ENCODE data around the gene KCNIP4. TPM values are rescaled to one million over a fixed set of nuclear protein-coding genes. Genes with fewer than 3 reads are reported as not detected.

The KCNIP4 gene
- total RNA-seq, 1 donor from 2014 or later, result not detected

- Mint-ChIP-seq H3K4me1 (ENCODE audit: low read depth) (no peaks in the 10 kb centered on the region), H3K27ac (no peak overlapping the region), H3K9me3 (no peaks in the 10 kb centered on the region), H3K4me3 (no peak overlapping the region), H3K27me3 (ENCODE audit: insufficient read depth) (no peaks in the 10 kb centered on the region), H3K36me3 (ENCODE audit: low read depth) (peaks cover 2% of the 10 kb centered on the region)
- DNase-seq (ENCODE audit: low spot score), result no peak
- intact Hi-C loops (cut with micrococcal nuclease), result no loop called here
Measured at GRCh38 chr4:21467551-21467950, 481.0 kb downstream of the KCNIP4 start.

GRCh38 chr4:21457086-21457840 lies 491.3 kb downstream of the KCNIP4 start:
- H3K27ac Mint-ChIP-seq, result no peak overlapping the region
- intact Hi-C loops (cut with micrococcal nuclease), result no loop called here
- no peak overlapping the region for H3K4me3 Mint-ChIP-seq
- no peaks in the 10 kb centered on the region for H3K9me3 Mint-ChIP-seq
- no peaks in the 10 kb centered on the region for H3K4me1 Mint-ChIP-seq (ENCODE audit: low read depth)
- H3K36me3 Mint-ChIP-seq (ENCODE audit: low read depth), result no peaks in the 10 kb centered on the region
- no peak for DNase-seq (ENCODE audit: low spot score)
- H3K27me3 Mint-ChIP-seq (ENCODE audit: insufficient read depth), result no peaks in the 10 kb centered on the region

- Mint-ChIP-seq H3K36me3 (ENCODE audit: low read depth) (no peaks in the 10 kb centered on the region), H3K4me3 (no peak overlapping the region), H3K4me1 (ENCODE audit: low read depth) (no peaks in the 10 kb centered on the region), H3K9me3 (peaks cover 2% of the 10 kb centered on the region), H3K27me3 (ENCODE audit: insufficient read depth) (no peaks in the 10 kb centered on the region), H3K27ac (no peak overlapping the region)
- intact Hi-C loops (cut with micrococcal nuclease), result no loop called here
- DNase-seq (ENCODE audit: low spot score), result no peak
Measured at GRCh38 chr4:21454831-21455230, 493.7 kb downstream of the KCNIP4 start.

DNA sequence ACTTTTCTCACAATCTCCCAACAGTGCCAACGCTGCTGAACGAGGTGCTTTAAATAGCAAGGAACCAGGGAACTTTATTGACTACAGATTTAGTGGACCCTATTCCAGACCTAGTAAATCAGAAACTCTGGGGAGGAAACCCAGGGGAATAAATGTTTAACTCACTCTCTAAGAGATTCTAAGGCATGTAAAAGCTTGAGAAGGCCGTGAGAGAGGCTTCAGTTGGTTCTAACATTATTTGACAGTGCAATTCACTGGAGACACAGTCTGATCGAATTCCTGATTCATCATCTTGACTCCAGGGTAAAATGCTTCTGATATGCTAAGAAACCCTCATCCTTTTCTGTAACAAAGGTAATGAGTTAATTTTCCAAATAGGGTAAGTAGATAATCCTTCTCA lies 494.4 kb downstream of the KCNIP4 start:
- Mint-ChIP-seq H3K36me3 (ENCODE audit: low read depth) (no peaks in the 10 kb centered on the region), H3K9me3 (peaks cover 2% of the 10 kb centered on the region), H3K4me3 (no peak overlapping the region), H3K27ac (no peak overlapping the region), H3K27me3 (ENCODE audit: insufficient read depth) (no peaks in the 10 kb centered on the region), H3K4me1 (ENCODE audit: low read depth) (no peaks in the 10 kb centered on the region)
- no peak for DNase-seq (ENCODE audit: low spot score)
- intact Hi-C loops (cut with micrococcal nuclease), result no loop called here

DNA sequence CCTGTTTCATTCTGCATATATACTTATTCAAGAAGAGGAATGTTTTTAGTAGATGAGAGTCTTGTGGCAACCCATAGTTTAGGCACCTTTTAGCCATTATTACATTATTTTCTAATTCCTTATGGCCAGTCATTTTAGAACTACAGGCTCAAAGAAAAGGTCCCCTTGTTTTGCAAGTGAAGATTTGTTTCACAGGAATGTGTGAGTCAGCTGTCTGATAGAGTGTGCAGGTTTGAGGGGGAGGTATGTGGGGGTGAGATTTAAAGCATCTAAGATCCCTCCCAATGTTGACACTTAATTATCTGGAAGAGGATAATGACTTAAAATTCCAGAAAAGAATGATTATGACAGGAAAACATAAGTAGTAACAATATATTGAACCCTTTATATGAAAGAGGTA lies 495.6 kb downstream of the KCNIP4 start:
- Mint-ChIP-seq H3K9me3 (peaks cover 2% of the 10 kb centered on the region), H3K36me3 (ENCODE audit: low read depth) (no peaks in the 10 kb centered on the region)
- intact Hi-C loops (cut with micrococcal nuclease), result no loop called here

DNA sequence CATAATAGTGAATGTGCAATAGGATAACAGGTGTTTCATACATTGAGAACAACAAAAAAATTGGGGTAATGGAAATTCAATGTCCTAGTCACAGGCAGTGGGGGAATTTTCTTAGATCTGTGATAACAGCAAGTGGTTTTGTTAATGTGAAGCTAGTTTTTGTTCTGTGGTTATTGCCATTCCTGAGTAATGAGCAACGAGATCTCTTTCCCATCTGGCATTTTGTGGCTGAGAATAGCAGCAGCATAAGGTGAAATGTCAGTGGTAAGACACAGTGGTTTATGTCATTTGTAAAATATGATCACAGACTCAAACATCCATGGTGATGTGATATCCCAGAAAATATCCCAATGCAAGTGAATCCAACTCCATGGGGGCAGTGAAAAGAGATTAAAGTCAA lies 497.5 kb downstream of the KCNIP4 start:
- no peaks in the 10 kb centered on the region for H3K4me1 Mint-ChIP-seq (ENCODE audit: low read depth)
- H3K27ac Mint-ChIP-seq, result no peak overlapping the region
- H3K9me3 Mint-ChIP-seq, result peaks cover 2% of the 10 kb centered on the region
- H3K36me3 Mint-ChIP-seq (ENCODE audit: low read depth), result no peaks in the 10 kb centered on the region
- no peak overlapping the region for H3K4me3 Mint-ChIP-seq
- intact Hi-C loops (cut with micrococcal nuclease), result no loop called here
- DNase-seq (ENCODE audit: low spot score), result no peak
- H3K27me3 Mint-ChIP-seq (ENCODE audit: insufficient read depth), result no peaks in the 10 kb centered on the region

More for the DNA sequence above, 495.6 kb downstream of the KCNIP4 start:
- H3K27me3 Mint-ChIP-seq (ENCODE audit: insufficient read depth), result no peaks in the 10 kb centered on the region
- H3K4me1 Mint-ChIP-seq (ENCODE audit: low read depth), result no peaks in the 10 kb centered on the region
- DNase-seq (ENCODE audit: low spot score), result no peak
- no peak overlapping the region for H3K4me3 Mint-ChIP-seq
- no peak overlapping the region for H3K27ac Mint-ChIP-seq

DNA sequence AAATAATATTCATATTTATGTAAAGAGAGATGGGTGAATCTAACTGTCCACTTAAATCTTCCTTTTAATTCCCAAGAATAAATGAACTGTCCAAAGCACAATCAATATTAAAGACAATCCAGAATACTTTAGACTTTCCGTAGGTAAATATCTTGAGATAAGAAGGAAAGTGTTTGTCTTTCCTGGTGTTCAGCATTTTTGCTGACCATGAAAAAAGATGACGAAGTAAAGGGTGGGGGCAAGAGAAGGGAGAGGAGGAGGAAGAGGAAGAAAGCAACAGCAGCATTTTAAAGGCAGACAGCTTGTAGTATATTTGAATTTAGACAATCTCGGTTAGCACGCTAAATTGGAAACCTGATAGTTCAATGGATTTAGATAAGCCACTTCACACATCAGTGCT lies 498.2 kb downstream of the KCNIP4 start:
- Mint-ChIP-seq H3K4me1 (ENCODE audit: low read depth) (no peaks in the 10 kb centered on the region), H3K4me3 (no peak overlapping the region), H3K27ac (no peak overlapping the region), H3K9me3 (peaks cover 2% of the 10 kb centered on the region), H3K27me3 (ENCODE audit: insufficient read depth) (no peaks in the 10 kb centered on the region), H3K36me3 (ENCODE audit: low read depth) (no peaks in the 10 kb centered on the region)
- intact Hi-C loops (cut with micrococcal nuclease), result no loop called here
- DNase-seq (ENCODE audit: low spot score), result no peak

GRCh38 chr4:21447301-21448054 lies 501.1 kb downstream of the KCNIP4 start:
- no peak for DNase-seq (ENCODE audit: low spot score)
- peaks cover 5% of the 10 kb centered on the region for H3K9me3 Mint-ChIP-seq
- H3K4me3 Mint-ChIP-seq, result no peak overlapping the region
- H3K36me3 Mint-ChIP-seq (ENCODE audit: low read depth), result no peaks in the 10 kb centered on the region
- no peak overlapping the region for H3K27ac Mint-ChIP-seq
- intact Hi-C loops (cut with micrococcal nuclease), result no loop called here
- H3K27me3 Mint-ChIP-seq (ENCODE audit: insufficient read depth), result no peaks in the 10 kb centered on the region
- H3K4me1 Mint-ChIP-seq (ENCODE audit: low read depth), result no peaks in the 10 kb centered on the region

DNA sequence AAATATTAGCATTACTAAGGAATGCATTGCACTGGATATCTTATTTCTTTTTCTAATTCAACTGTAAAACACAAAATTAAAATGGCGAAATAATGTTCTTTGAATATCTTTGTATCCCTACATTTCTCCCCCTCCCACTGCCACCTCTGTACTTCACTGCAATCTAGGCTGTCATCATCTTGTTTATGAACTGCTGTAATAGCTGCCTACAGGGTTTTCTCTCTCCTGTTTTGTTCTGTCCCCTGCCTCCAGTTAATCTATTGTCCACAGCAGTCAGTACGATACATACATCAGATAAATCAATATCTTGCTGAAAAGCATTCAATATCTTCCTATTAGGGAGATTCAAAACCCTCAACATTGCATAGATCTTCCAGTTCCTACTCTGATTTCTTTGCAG lies 528.4 kb downstream of the KCNIP4 start:
- no peaks in the 10 kb centered on the region for H3K9me3 Mint-ChIP-seq
- intact Hi-C loops (cut with micrococcal nuclease), result no loop called here
- H3K4me3 Mint-ChIP-seq, result no peak overlapping the region
- H3K4me1 Mint-ChIP-seq (ENCODE audit: low read depth), result no peaks in the 10 kb centered on the region
- H3K36me3 Mint-ChIP-seq (ENCODE audit: low read depth), result no peaks in the 10 kb centered on the region
- DNase-seq (ENCODE audit: low spot score), result no peak
- H3K27ac Mint-ChIP-seq, result no peak overlapping the region
- H3K27me3 Mint-ChIP-seq (ENCODE audit: insufficient read depth), result peaks cover 2% of the 10 kb centered on the region

GRCh38 chr4:21415728-21416127 lies 532.8 kb downstream of the KCNIP4 start:
- Mint-ChIP-seq H3K27ac (no peak overlapping the region), H3K27me3 (ENCODE audit: insufficient read depth) (no peaks in the 10 kb centered on the region), H3K9me3 (no peaks in the 10 kb centered on the region), H3K36me3 (ENCODE audit: low read depth) (no peaks in the 10 kb centered on the region), H3K4me1 (ENCODE audit: low read depth) (no peaks in the 10 kb centered on the region), H3K4me3 (no peak overlapping the region)
- no peak for DNase-seq (ENCODE audit: low spot score)
- intact Hi-C loops (cut with micrococcal nuclease), result no loop called here

- no peaks in the 10 kb centered on the region for H3K4me1 Mint-ChIP-seq (ENCODE audit: low read depth)
- no peaks in the 10 kb centered on the region for H3K9me3 Mint-ChIP-seq
- H3K36me3 Mint-ChIP-seq (ENCODE audit: low read depth), result no peaks in the 10 kb centered on the region
- H3K27me3 Mint-ChIP-seq (ENCODE audit: insufficient read depth), result no peaks in the 10 kb centered on the region
- H3K4me3 Mint-ChIP-seq, result no peak overlapping the region
- DNase-seq (ENCODE audit: low spot score), result no peak
- H3K27ac Mint-ChIP-seq, result no peak overlapping the region
- intact Hi-C loops (cut with micrococcal nuclease), result no loop called here
Measured at GRCh38 chr4:21413807-21414370, 534.7 kb downstream of the KCNIP4 start.

GRCh38 chr4:21411086-21411485 lies 537.5 kb downstream of the KCNIP4 start:
- Mint-ChIP-seq H3K27me3 (ENCODE audit: insufficient read depth) (no peaks in the 10 kb centered on the region), H3K27ac (no peak overlapping the region), H3K4me3 (no peak overlapping the region), H3K9me3 (no peaks in the 10 kb centered on the region), H3K36me3 (ENCODE audit: low read depth) (no peaks in the 10 kb centered on the region), H3K4me1 (ENCODE audit: low read depth) (no peaks in the 10 kb centered on the region)
- intact Hi-C loops (cut with micrococcal nuclease), result no loop called here
- no peak for DNase-seq (ENCODE audit: low spot score)

DNA sequence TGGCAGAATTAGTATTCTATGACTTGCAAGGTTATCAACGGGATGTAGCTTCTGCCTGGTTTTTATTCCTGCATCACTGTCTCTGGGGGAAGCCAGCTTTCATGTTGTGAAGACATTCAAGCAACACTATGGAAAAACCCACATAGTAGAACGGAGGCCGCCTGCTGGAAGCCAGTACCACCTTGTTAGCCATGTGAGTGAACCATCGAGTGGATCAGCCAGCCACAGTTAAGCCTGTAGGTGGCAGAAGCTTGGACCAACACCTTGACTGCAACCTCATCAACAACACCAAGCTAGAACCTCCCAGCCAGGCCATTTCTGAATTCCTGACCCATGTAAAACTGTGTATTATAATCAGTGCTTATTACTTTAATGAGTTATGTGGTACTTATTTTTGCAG lies 538.2 kb downstream of the KCNIP4 start:
- Mint-ChIP-seq H3K9me3 (no peaks in the 10 kb centered on the region), H3K27ac (no peak overlapping the region), H3K36me3 (ENCODE audit: low read depth) (no peaks in the 10 kb centered on the region), H3K27me3 (ENCODE audit: insufficient read depth) (no peaks in the 10 kb centered on the region), H3K4me1 (ENCODE audit: low read depth) (no peaks in the 10 kb centered on the region), H3K4me3 (no peak overlapping the region)
- intact Hi-C loops (cut with micrococcal nuclease), result no loop called here
- DNase-seq (ENCODE audit: low spot score), result no peak
